ENCODE results near the gene ZNF280B. TPM values are rescaled to one million over a fixed set of nuclear protein-coding genes. Genes with fewer than 3 reads are reported as not detected.
"Not testable (repeated sequence)": the region's sequence is repeated elsewhere in the genome, so short reads cannot be mapped to it uniquely, and the experiment has no call there.

ZNF280B gene
- total RNA-seq, 1 experiment from 2014 or later, result 0.66 TPM

DNA sequence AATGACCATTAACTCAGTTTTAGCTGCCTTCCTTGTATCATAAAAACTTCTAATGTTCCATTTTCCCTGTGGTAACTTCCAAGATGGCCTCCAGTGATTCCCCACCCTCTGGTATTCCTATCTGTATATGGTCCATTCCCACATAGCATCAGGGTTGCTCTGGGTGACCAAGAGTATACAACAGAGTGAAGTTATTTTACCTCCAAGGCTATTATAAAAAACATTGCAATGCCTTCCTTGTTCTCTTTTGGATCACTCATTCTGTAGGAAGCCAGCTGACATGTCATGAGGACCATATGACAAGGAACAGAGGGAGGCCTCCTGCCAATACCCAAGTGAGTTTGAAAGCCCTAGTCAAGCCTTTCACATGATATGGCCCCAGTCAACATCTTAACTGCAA is 30.1 kb downstream of the ZNF280B start:
- Histone ChIP-seq H3F3A (ENCODE audit: low read length, unreplicated experiment) (no peaks in the 10 kb centered on the region), H3K36me3 (ENCODE audit: low read depth, low read length) (no peaks in the 10 kb centered on the region), H3K4me3 (ENCODE audit: low read length) (no peak overlapping the region), H3K4me1 (ENCODE audit: insufficient read depth, low read length) (no peaks in the 10 kb centered on the region), H4K20me1 (ENCODE audit: low read length) (no peaks in the 10 kb centered on the region), H3K9ac (ENCODE audit: low read length) (no peak overlapping the region), H3K9me2 (replicated peaks; ENCODE audit: low read length) (no peaks in the 10 kb centered on the region), H3K9me3 (ENCODE audit: low read length) (no peaks in the 10 kb centered on the region), H3K27me3 (ENCODE audit: low read length) (no peaks in the 10 kb centered on the region), H3K79me2 (ENCODE audit: low read length) (no peaks in the 10 kb centered on the region), H2AFZ (ENCODE audit: low read length) (no peak overlapping the region), H3K27ac (ENCODE audit: low read length) (no peak overlapping the region), H3K4me2 (ENCODE audit: low read length) (no peak overlapping the region)
- ChIA-PET POLR2A (ENCODE audit: unreplicated experiment) (no interaction called here), CTCF (no interaction called here)
- BruUV-seq (replicated peaks), result no TSS peak
- DNase-seq, result no peak
- no peak for TF ChIP-seq EZH2phosphoT487 (IDR thresholded peaks at IDR 0.05; ENCODE audit: borderline replicate concordance, low read length)
- TF ChIP-seq, protein P1, sequence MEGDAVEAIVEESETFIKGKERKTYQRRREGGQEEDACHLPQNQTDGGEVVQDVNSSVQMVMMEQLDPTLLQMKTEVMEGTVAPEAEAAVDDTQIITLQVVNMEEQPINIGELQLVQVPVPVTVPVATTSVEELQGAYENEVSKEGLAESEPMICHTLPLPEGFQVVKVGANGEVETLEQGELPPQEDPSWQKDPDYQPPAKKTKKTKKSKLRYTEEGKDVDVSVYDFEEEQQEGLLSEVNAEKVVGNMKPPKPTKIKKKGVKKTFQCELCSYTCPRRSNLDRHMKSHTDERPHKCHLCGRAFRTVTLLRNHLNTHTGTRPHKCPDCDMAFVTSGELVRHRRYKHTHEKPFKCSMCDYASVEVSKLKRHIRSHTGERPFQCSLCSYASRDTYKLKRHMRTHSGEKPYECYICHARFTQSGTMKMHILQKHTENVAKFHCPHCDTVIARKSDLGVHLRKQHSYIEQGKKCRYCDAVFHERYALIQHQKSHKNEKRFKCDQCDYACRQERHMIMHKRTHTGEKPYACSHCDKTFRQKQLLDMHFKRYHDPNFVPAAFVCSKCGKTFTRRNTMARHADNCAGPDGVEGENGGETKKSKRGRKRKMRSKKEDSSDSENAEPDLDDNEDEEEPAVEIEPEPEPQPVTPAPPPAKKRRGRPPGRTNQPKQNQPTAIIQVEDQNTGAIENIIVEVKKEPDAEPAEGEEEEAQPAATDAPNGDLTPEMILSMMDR (conservative IDR thresholded peaks at IDR 0.05; ENCODE audit: low read depth, low read length), result no peak
- TF ChIP-seq EZH2 (IDR thresholded peaks at IDR 0.05; ENCODE audit: low read length, unreplicated experiment), result no peak
- ATAC-seq, result no peak
- intact Hi-C loops (cut with micrococcal nuclease), result no loop called here

DNA sequence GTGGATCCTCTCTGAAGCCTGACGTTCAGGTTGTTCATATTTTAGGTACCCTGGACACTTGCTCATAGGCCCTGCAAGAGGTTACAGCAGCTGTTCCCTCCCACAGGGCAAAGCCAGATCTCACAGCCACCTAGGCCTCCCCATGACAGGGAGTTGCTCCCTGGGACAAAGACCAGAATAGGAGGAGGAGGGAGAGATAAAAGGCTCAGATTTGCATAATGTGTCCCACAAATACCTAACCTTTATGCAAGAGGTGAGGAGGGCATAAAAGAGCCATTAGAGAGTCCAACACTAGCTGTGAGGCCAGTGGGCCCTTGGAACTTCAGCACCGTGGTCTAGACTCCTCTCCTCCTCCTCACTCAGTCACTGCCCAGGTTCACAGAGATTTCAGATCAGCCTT is 33.8 kb downstream of the ZNF280B start:
- CTCF ChIA-PET, result interaction anchor here (0.6 to 0.7 kb wide), 3 partner anchors 67 to 279 kb away, joined by 3 to 5 read pairs (median 4); no protein-coding TSS in a partner anchor
- Histone ChIP-seq H3K9ac (ENCODE audit: low read length) (no peak overlapping the region), H3K9me3 (ENCODE audit: low read length) (no peaks in the 10 kb centered on the region), H3K79me2 (ENCODE audit: low read length) (no peaks in the 10 kb centered on the region), H3K4me2 (ENCODE audit: low read length) (no peak overlapping the region), H3K4me3 (ENCODE audit: low read length) (no peak overlapping the region), H3K27me3 (ENCODE audit: low read length) (no peaks in the 10 kb centered on the region), H3K4me1 (ENCODE audit: insufficient read depth, low read length) (no peaks in the 10 kb centered on the region), H3F3A (ENCODE audit: low read length, unreplicated experiment) (no peaks in the 10 kb centered on the region), H4K20me1 (ENCODE audit: low read length) (no peaks in the 10 kb centered on the region), H3K9me2 (replicated peaks; ENCODE audit: low read length) (no peaks in the 10 kb centered on the region), H3K36me3 (ENCODE audit: low read depth, low read length) (no peaks in the 10 kb centered on the region), H3K27ac (ENCODE audit: low read length) (no peak overlapping the region), H2AFZ (ENCODE audit: low read length) (no peak overlapping the region)
- DNase-seq, result no peak
- intact Hi-C loops (cut with micrococcal nuclease), result no loop called here
- POLR2A ChIA-PET (ENCODE audit: unreplicated experiment), result no interaction called here
- no TSS peak for BruUV-seq (replicated peaks)
- no peak for ATAC-seq
- TF ChIP-seq EZH2 (IDR thresholded peaks at IDR 0.05; ENCODE audit: low read length, unreplicated experiment), result no peak
- TF ChIP-seq, protein P1 (conservative IDR thresholded peaks at IDR 0.05; ENCODE audit: low read depth, low read length), result no peak
- TF ChIP-seq EZH2phosphoT487 (IDR thresholded peaks at IDR 0.05; ENCODE audit: borderline replicate concordance, low read length), result no peak

DNA sequence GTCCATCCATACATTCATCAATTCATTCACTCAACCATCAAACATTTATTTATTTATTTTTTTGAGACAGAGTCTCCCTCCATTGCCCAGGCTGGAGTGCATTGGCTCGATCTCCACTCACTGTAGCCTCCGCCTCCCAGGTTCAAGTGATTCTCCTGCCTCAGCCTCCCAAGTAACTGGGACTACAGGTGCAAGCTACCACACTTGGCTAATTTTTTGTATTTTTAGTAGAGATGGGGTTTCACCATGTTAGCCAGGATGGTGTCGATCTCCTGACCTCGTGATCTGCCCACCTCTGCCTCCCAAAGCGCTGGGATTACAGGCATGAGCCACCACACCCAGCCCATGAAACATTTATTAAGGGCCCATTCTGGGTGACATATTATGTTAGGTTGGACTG is 37.4 kb downstream of the ZNF280B start:
- CTCF ChIA-PET; BruUV-seq (replicated peaks); H3K9ac ChIP-seq (ENCODE audit: low read length): not testable (repeated sequence)

More for the DNA sequence above, 37.4 kb downstream of the ZNF280B start:
- DNase-seq; H3K79me2 ChIP-seq (ENCODE audit: low read length); H3K4me1 ChIP-seq (ENCODE audit: insufficient read depth, low read length); ATAC-seq; intact Hi-C loops (cut with micrococcal nuclease); H3K9me3 ChIP-seq (ENCODE audit: low read length); H3K4me3 ChIP-seq (ENCODE audit: low read length); H3K27me3 ChIP-seq (ENCODE audit: low read length); H3K36me3 ChIP-seq (ENCODE audit: low read depth, low read length); H3F3A ChIP-seq (ENCODE audit: low read length, unreplicated experiment); H3K9me2 ChIP-seq (replicated peaks; ENCODE audit: low read length); POLR2A ChIA-PET (ENCODE audit: unreplicated experiment); H4K20me1 ChIP-seq (ENCODE audit: low read length); H3K4me2 ChIP-seq (ENCODE audit: low read length); H3K27ac ChIP-seq (ENCODE audit: low read length); H2AFZ ChIP-seq (ENCODE audit: low read length): not testable (repeated sequence)
